Coronary artery (tissue), 2 donors: ENCODE measurements around the gene C4orf50.

Experiments used
- DNase-seq: peaks from one replicate; pipeline ENCODE4 v3.0.0-alpha.2; 2017; ENCODE audit warnings: low spot score
- H3K27ac ChIP-seq, 2 donors: fragments of 200-600 bp; sonication (generic); one replicate each; pipeline ENCODE4 v1.5.1; 2016 to 2019
- H3K4me3 ChIP-seq: fragments of 200-600 bp; sonication (generic); 2 replicates; pipeline ENCODE4 v1.5.1; 2016; ENCODE audit warnings: mild to moderate bottlenecking, moderate library complexity
- TF ChIP-seq, protein P1 (sequence below): fragments of 200-600 bp; sonication (generic); IDR thresholded peaks from one replicate; pipeline ENCODE4 v1.5.1; 2019; ENCODE audit warnings: antibody characterized with exemption

The C4orf50 gene

DNA sequence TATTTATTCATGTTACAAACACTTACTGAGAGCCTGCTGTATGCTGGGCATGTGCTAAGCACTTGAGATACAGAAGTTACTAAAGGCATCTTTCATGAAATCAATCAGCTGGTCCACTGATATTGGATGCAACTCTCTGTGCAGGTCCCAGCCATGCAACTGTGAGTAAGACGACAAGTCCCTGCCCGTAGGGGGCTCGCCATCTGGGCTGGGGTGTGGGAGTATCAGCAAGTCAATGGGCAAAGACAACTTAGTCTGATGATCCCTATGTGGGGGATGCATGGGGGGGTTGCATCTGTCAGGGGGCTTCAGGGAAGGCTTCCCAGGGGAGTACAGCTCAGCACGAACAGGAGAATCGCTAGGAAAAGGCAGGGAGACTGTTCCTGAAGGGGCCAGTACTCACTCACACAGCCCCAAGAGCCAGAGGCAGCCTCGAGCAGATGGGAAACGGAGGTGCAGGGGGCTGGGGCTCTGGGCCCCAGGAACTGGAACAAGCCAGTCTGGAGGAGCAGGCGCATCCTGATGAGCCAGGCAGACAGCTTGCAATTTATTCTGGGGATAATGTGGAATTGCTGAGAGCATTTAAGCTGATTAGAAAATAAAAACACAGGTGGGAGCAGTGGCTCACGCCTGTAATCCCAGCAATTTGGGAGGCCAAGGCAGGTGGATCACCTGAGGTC is 165.6 kb downstream of the C4orf50 start:
- no peak overlapping the region for H3K27ac ChIP-seq
- TF ChIP-seq, protein P1, sequence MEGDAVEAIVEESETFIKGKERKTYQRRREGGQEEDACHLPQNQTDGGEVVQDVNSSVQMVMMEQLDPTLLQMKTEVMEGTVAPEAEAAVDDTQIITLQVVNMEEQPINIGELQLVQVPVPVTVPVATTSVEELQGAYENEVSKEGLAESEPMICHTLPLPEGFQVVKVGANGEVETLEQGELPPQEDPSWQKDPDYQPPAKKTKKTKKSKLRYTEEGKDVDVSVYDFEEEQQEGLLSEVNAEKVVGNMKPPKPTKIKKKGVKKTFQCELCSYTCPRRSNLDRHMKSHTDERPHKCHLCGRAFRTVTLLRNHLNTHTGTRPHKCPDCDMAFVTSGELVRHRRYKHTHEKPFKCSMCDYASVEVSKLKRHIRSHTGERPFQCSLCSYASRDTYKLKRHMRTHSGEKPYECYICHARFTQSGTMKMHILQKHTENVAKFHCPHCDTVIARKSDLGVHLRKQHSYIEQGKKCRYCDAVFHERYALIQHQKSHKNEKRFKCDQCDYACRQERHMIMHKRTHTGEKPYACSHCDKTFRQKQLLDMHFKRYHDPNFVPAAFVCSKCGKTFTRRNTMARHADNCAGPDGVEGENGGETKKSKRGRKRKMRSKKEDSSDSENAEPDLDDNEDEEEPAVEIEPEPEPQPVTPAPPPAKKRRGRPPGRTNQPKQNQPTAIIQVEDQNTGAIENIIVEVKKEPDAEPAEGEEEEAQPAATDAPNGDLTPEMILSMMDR, result no peak

DNA sequence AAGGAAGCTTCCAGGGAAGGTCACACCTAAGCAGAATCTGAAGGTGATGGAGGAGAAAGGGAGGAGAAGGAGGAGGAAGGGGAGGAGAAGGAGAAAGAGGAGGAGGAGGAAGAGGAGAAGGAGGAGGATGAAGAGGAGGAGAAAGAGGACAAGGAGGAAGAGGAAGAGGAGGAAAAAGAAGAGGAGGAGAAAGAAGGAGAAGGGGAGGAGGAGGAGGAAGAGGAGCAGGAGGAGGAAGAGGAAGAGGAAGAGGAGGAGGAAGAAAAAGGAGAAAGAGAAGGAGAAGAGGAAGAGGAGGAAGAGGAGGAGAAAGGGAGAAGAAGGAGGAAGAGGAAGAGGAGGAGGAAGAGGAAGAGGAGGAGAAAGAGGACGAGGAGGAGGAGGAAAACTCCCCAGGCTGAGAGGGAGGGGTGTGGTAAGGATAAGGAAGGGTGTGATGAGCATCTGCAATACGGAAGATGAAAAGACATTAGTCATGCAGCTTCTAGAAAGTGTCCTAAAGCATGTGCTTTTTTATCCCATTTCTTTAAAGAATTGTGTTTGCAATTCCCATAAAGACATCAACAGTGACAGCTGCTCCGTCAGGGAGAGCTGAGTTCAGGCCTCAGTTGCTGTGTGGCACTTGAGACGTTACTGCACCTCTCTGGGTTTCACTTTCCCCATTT is 166.5 kb downstream of the C4orf50 start:
- H3K4me3 ChIP-seq, result no peak overlapping the region
- no peak overlapping the region for H3K27ac ChIP-seq
- TF ChIP-seq, protein P1, result no peak
- no peak for DNase-seq

More for the DNA sequence above, 165.6 kb downstream of the C4orf50 start:
- DNase-seq, result no peak
- H3K4me3 ChIP-seq, result no peak overlapping the region
